Right ventricle myocardium inferior (tissue), 1 donor: ENCODE results near the gene ODF2. TPM values are rescaled to one million over a fixed set of nuclear protein-coding genes. Genes with fewer than 3 reads are reported as not detected.
"Not testable (repeated sequence)": the region's sequence is repeated elsewhere in the genome, so short reads cannot be mapped to it uniquely, and the experiment has no call there.

Experiments used
- ATAC-seq: fragments of 200-7000 bp; cut with Tn5 transposase; one replicate; pipeline ENCODE4 v1.9.1; 2020; ENCODE audit warnings: mild to moderate bottlenecking, moderate library complexity
- DNase-seq: peaks from one replicate; pipeline ENCODE4 v3.0.0; 2021; ENCODE audit errors: missing footprints
- intact Hi-C: fragments of 100-400 bp; cut with DNase I; formaldehyde crosslinking; loops from one replicate; pipeline ENCODE4 v1.11.0; 2022
- total RNA-seq: library from RNA; stranded (reverse); fragmentation: NEBNext Ultra II Directional; extraction: Animal tissue kit (Norgen Biotek cat#: 25700); gene quantifications from one replicate; pipeline ENCODE4 v1.2.1, GENCODE V29; 2021
- donor health status: DM: no; HTN: yes; CAD: no; lungs with severe emphysema.

The ODF2 gene
- total RNA-seq, 1 donor from 2014 or later, result 10.8 TPM

GRCh38 chr9:128503415-128503825 lies 47.6 kb downstream of the ODF2 start:
- intact Hi-C loops, result loop anchor here (5.0 kb wide), 1 partner anchor 49 kb away; the partner anchor contains the start of gene SPTAN1
- DNase-seq, ATAC-seq: not testable (repeated sequence)

GRCh38 chr9:128503870-128504269 lies 48.1 kb downstream of the ODF2 start:
- DNase-seq, result no peak
- intact Hi-C loops, result loop anchor here (5.0 kb wide), 1 partner anchor 48 kb away; the partner anchor contains the start of gene SPTAN1
- no peak for ATAC-seq

- peak; percentile 100 for ATAC-seq
- peak; percentile 99 for DNase-seq
- intact Hi-C loops, result loop anchor here (5.0 kb wide), 1 partner anchor 48 kb away; the partner anchor contains the start of gene SPTAN1
Measured at GRCh38 chr9:128504485-128505413, 48.9 kb downstream of the ODF2 start, which contains the start of gene GLE1. Gene GLE1 (plus strand): TSS chr9:128504719. CDS start chr9:128504806, 87 bp downstream.

- ATAC-seq (no peak), DNase-seq (no peak)
- intact Hi-C loops, result no loop called here
Measured at GRCh38 chr9:128505414-128505765, 49.6 kb downstream of the ODF2 start.

GRCh38 chr9:128505906-128506305 lies 50.1 kb downstream of the ODF2 start:
- DNase-seq, ATAC-seq, intact Hi-C loops: not testable (repeated sequence)

GRCh38 chr9:128512820-128513219 lies 57.0 kb downstream of the ODF2 start:
- intact Hi-C loops, result no loop called here
- ATAC-seq, result no peak
- no peak for DNase-seq

- DNase-seq (no peak), ATAC-seq (no peak)
- intact Hi-C loops, result no loop called here
Measured at GRCh38 chr9:128521956-128522355, 66.2 kb downstream of the ODF2 start.

GRCh38 chr9:128523199-128523925 lies 67.6 kb downstream of the ODF2 start:
- intact Hi-C loops, result no loop called here
- ATAC-seq (peak; percentile 52), DNase-seq (no peak)

- ATAC-seq (no peak), DNase-seq (no peak)
- intact Hi-C loops, result no loop called here
Measured at GRCh38 chr9:128526720-128527119, 70.9 kb downstream of the ODF2 start.

GRCh38 chr9:128528445-128529160 lies 72.8 kb downstream of the ODF2 start:
- ATAC-seq (no peak), DNase-seq (no peak)
- intact Hi-C loops, result no loop called here

- ATAC-seq, result no peak
- intact Hi-C loops, result no loop called here
- no peak for DNase-seq
Measured at GRCh38 chr9:128529191-128529590, 73.4 kb downstream of the ODF2 start.

- no peak for ATAC-seq
- intact Hi-C loops, result no loop called here
Measured at GRCh38 chr9:128532581-128532980, 76.8 kb downstream of the ODF2 start.

GRCh38 chr9:128540634-128541360 lies 85.0 kb downstream of the ODF2 start:
- ATAC-seq, result peak; percentile 66
- intact Hi-C loops, result no loop called here
- DNase-seq, result no peak

More at GRCh38 chr9:128532581-128532980, 76.8 kb downstream of the ODF2 start:
- DNase-seq, result no peak

GRCh38 chr9:128546504-128546903 lies 90.7 kb downstream of the ODF2 start:
- ATAC-seq (no peak), DNase-seq (no peak)
- intact Hi-C loops, result no loop called here

GRCh38 chr9:128548876-128549275 lies 93.1 kb downstream of the ODF2 start:
- DNase-seq (no peak), ATAC-seq (no peak)
- intact Hi-C loops, result no loop called here

GRCh38 chr9:128550226-128550625 lies 94.4 kb downstream of the ODF2 start:
- DNase-seq (no peak), ATAC-seq (no peak)
- intact Hi-C loops, result loop anchor here (5.0 kb wide), 1 partner anchor 48 kb away; the partner anchor contains the start of gene GLE1
